Measurements from ENCODE around the gene SV2C. TPM values are rescaled to one million over a fixed set of nuclear protein-coding genes. Genes with fewer than 3 reads are reported as not detected.

The SV2C gene
- polyA plus RNA-seq, 3 donors: 0.01 to 0.02 TPM; not detected in 1

GRCh38 chr5:76210946-76211345 is 127.8 kb downstream of the SV2C start:
- Mint-ChIP-seq H3K36me3 (no peaks in the 10 kb centered on the region), H3K4me3 (no peak overlapping the region), H3K27me3 (ENCODE audit: low read depth in 3 of 3) (peaks cover 0 to 5% (median 2%) of the 10 kb centered on the region in 3 donors), H3K9me3 (peaks cover 4 to 8% (median 4%) of the 10 kb centered on the region in 7 donors), H3K27ac (no peak overlapping the region), H3K4me1 (peaks cover 14% of the 10 kb centered on the region)
- H3K79me2 ChIP-seq (ENCODE audit: insufficient read depth, low read length): no peaks in the 10 kb centered on the region
- no peak overlapping the region for H3K4me2 ChIP-seq (replicated peaks; ENCODE audit: extremely low read depth, low read length, poor library complexity, severe bottlenecking)
- H3K4me1 ChIP-seq (ENCODE audit: control insufficient read depth in 1 of 2, insufficient read depth in 2 of 2, low read length in 2 of 2): peaks cover 14 to 19% of the 10 kb centered on the region in 2 donors
- H3K27ac ChIP-seq (ENCODE audit: low read depth in 1 of 2, low read length in 2 of 2): no peak overlapping the region
- H3K4me3 ChIP-seq (replicated peaks in 1 of 3; ENCODE audit: low read depth in 2 of 3, low read length in 3 of 3): no peak overlapping the region
- TF ChIP-seq, protein P1, sequence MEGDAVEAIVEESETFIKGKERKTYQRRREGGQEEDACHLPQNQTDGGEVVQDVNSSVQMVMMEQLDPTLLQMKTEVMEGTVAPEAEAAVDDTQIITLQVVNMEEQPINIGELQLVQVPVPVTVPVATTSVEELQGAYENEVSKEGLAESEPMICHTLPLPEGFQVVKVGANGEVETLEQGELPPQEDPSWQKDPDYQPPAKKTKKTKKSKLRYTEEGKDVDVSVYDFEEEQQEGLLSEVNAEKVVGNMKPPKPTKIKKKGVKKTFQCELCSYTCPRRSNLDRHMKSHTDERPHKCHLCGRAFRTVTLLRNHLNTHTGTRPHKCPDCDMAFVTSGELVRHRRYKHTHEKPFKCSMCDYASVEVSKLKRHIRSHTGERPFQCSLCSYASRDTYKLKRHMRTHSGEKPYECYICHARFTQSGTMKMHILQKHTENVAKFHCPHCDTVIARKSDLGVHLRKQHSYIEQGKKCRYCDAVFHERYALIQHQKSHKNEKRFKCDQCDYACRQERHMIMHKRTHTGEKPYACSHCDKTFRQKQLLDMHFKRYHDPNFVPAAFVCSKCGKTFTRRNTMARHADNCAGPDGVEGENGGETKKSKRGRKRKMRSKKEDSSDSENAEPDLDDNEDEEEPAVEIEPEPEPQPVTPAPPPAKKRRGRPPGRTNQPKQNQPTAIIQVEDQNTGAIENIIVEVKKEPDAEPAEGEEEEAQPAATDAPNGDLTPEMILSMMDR (IDR thresholded peaks at IDR 0.05): no peak
- peaks cover 4 to 6% of the 10 kb centered on the region in 2 donors for H3K9me3 ChIP-seq (replicated peaks in 1 of 2; ENCODE audit: control insufficient read depth in 1 of 2, insufficient read depth in 1 of 2, low read length in 2 of 2)
- no peak for DNase-seq
- no peaks in the 10 kb centered on the region for H3K27me3 ChIP-seq (ENCODE audit: control insufficient read depth in 2 of 2, insufficient read depth in 2 of 2, low read length in 2 of 2)
- no peak overlapping the region for H2AFZ ChIP-seq (ENCODE audit: insufficient read depth, low read depth, low read length, poor library complexity, severe bottlenecking)
- H4K20me1 ChIP-seq (ENCODE audit: insufficient read depth, low read length): no peaks in the 10 kb centered on the region
- intact Hi-C loops (cut with micrococcal nuclease): no loop called here
- no peak overlapping the region for H3K9ac ChIP-seq (ENCODE audit: insufficient read depth, low read length, poor library complexity, severe bottlenecking)
- H3K36me3 ChIP-seq (replicated peaks in 1 of 2; ENCODE audit: control insufficient read depth in 1 of 2, insufficient read depth in 2 of 2, low read length in 2 of 2): no peaks in the 10 kb centered on the region

GRCh38 chr5:76213858-76214257 is 130.7 kb downstream of the SV2C start:
- H3K27me3 ChIP-seq (ENCODE audit: control insufficient read depth in 2 of 2, insufficient read depth in 2 of 2, low read length in 2 of 2): no peaks in the 10 kb centered on the region
- H3K27ac Mint-ChIP-seq: no peak overlapping the region
- no peak overlapping the region for H3K27ac ChIP-seq (ENCODE audit: low read depth in 1 of 2, low read length in 2 of 2)
- TF ChIP-seq, protein P1 (IDR thresholded peaks at IDR 0.05): no peak
- no peak for DNase-seq
- H3K4me1 Mint-ChIP-seq: no peaks in the 10 kb centered on the region
- H3K79me2 ChIP-seq (ENCODE audit: insufficient read depth, low read length): no peaks in the 10 kb centered on the region
- H3K4me1 ChIP-seq (ENCODE audit: control insufficient read depth in 1 of 2, insufficient read depth in 2 of 2, low read length in 2 of 2): no peaks in the 10 kb centered on the region
- H3K4me3 ChIP-seq (replicated peaks in 1 of 3; ENCODE audit: low read depth in 2 of 3, low read length in 3 of 3): no peak overlapping the region
- H2AFZ ChIP-seq (ENCODE audit: insufficient read depth, low read depth, low read length, poor library complexity, severe bottlenecking): no peak overlapping the region
- H3K9me3 ChIP-seq (replicated peaks in 1 of 2; ENCODE audit: control insufficient read depth in 1 of 2, insufficient read depth in 1 of 2, low read length in 2 of 2): peaks cover 4 to 6% of the 10 kb centered on the region in 2 donors
- H3K9ac ChIP-seq (ENCODE audit: insufficient read depth, low read length, poor library complexity, severe bottlenecking): no peak overlapping the region
- no peaks in the 10 kb centered on the region for H4K20me1 ChIP-seq (ENCODE audit: insufficient read depth, low read length)
- H3K9me3 Mint-ChIP-seq: peaks cover 4 to 12% (median 4%) of the 10 kb centered on the region in 7 donors
- intact Hi-C loops (cut with micrococcal nuclease): no loop called here
- no peaks in the 10 kb centered on the region for H3K36me3 Mint-ChIP-seq
- no CpG with 5 or more reads among the region's 1 CpG for WGBS (ENCODE audit: insufficient coverage)
- no peak overlapping the region for H3K4me2 ChIP-seq (replicated peaks; ENCODE audit: extremely low read depth, low read length, poor library complexity, severe bottlenecking)
- no peaks in the 10 kb centered on the region for H3K36me3 ChIP-seq (replicated peaks in 1 of 2; ENCODE audit: control insufficient read depth in 1 of 2, insufficient read depth in 2 of 2, low read length in 2 of 2)
- H3K27me3 Mint-ChIP-seq (ENCODE audit: low read depth in 3 of 3): peaks cover 0 to 6% (median 5%) of the 10 kb centered on the region in 3 donors
- H3K4me3 Mint-ChIP-seq: no peak overlapping the region

Measured in CD14-positive monocyte (primary cell).